Fibroblast of pulmonary artery (primary cell): ENCODE results near the gene SLC43A3.

ENCODE experiments used
- DNase-seq: peaks from one replicate; pipeline ENCODE4 v3.0.0-alpha.2; 2010; ENCODE audit warnings: low read depth
- H3K4me3 ChIP-seq: replicated peaks from 2 replicates; pipeline ENCODE4 v1.5.1; 2011; ENCODE audit warnings: low read depth, mild to moderate bottlenecking, control low read depth, low read length, moderate library complexity
- CTCF ChIP-seq: IDR thresholded peaks from 2 replicates; pipeline ENCODE4 v1.5.1; 2011; ENCODE audit warnings: mild to moderate bottlenecking, control low read depth, low read length, inconsistent platforms; ENCODE audit errors: missing control alignments

SLC43A3 gene

DNA sequence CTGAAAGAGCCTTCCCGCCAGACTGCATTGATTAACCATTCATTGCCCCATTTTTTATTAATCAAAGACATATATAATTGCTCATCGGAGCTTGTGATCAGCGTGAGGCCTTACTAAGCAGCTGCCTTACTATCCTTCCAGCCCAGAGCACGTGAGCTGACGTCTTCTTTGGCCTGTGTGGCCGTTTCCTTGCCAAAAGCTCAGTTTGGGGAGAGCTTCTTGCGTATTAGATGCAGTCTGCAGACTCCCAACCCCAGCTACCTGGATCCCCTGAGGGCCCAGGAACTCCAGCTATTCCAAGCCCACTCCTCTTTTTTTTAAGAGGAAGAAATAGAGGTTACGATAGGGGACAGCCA lies 784 bp upstream of the SLC43A3 start:
- DNase-seq: peak; percentile 87
- no peak for TF ChIP-seq CTCF
- H3K4me3 ChIP-seq: no peak overlapping the region

- H3K4me3 ChIP-seq: peak overlapping the region; percentile 48
- DNase-seq: peak; percentile 57
- no peak for TF ChIP-seq CTCF
These were observed 437 bp downstream of the SLC43A3 start for GRCh38 chr11:57426439-57426928.

GRCh38 chr11:57425565-57426438 lies 1.1 kb downstream of the SLC43A3 start:
- TF ChIP-seq CTCF: no peak
- DNase-seq: peak; percentile 28
- H3K4me3 ChIP-seq: peak overlapping the region; percentile 48

- peak overlapping the region; percentile 4 for H3K4me3 ChIP-seq
- peak; percentile 97 for DNase-seq
- TF ChIP-seq CTCF: no peak
These were observed 1.9 kb downstream of the SLC43A3 start for GRCh38 chr11:57424792-57425564.

DNA sequence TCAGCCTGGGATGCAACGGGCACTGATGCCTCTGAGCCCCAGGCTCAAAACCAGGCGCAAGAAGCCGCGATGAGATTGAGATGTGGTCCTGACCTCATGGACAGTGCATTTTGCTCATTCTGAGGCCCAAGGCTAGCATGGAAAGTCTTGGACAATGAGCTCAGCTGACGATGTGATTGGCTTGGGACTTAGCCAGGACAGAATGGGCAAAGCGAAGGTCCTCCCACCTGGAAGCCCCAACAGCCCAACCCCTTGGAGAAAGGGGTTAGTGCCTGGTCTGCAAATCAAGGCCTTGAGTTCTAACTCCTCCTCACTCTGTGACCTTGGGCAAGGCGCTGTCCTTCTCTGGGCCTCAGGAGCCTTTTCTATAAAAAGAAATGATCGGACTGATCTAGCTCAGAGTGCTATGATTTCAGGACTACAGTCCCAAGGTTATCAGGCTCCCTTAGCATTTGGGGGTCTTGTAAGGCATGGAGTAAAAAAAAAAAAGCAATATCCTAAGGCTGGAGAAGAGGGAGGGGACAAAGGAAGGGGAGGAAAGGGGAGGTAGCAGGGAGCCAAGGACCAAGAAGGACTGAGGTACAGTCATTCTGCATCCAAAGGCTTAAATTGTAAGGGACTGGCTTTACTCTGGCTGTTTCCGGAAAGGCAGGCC lies 2.7 kb downstream of the SLC43A3 start:
- peak overlapping the region; percentile 19 for H3K4me3 ChIP-seq
- peak; percentile 20 for DNase-seq
- TF ChIP-seq CTCF: no peak

DNA sequence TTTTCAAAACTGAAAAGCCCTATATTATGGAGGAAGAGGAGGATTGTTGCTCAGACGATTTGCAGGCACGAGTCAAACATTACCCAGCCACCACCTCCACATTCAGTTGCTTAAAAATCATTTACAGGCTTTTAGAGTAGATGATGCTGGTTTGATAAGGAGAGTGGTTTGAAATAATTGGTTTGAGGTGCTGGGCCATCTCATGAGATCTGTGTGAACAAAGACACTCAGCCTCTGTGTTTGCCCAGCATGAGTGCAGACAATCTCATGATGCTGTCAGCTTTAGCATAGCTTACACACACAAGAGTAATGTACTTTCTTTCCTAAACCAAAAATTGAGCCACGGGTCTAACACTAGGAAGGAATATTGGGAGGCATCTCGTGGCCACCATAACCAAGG lies 4.3 kb downstream of the SLC43A3 start:
- no peak for DNase-seq
- H3K4me3 ChIP-seq: no peak overlapping the region
- TF ChIP-seq CTCF: no peak
